ENCODE measurements around the gene SIGLEC15. TPM values are rescaled to one million over a fixed set of nuclear protein-coding genes. Genes with fewer than 3 reads are reported as not detected.

The SIGLEC15 gene, protein sequence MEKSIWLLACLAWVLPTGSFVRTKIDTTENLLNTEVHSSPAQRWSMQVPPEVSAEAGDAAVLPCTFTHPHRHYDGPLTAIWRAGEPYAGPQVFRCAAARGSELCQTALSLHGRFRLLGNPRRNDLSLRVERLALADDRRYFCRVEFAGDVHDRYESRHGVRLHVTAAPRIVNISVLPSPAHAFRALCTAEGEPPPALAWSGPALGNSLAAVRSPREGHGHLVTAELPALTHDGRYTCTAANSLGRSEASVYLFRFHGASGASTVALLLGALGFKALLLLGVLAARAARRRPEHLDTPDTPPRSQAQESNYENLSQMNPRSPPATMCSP
- total RNA-seq, result 1 to 10 TPM in 1 of 4 donors, under 1 TPM in 3; 0.16 to 1.4 (median 0.71) TPM

DNA sequence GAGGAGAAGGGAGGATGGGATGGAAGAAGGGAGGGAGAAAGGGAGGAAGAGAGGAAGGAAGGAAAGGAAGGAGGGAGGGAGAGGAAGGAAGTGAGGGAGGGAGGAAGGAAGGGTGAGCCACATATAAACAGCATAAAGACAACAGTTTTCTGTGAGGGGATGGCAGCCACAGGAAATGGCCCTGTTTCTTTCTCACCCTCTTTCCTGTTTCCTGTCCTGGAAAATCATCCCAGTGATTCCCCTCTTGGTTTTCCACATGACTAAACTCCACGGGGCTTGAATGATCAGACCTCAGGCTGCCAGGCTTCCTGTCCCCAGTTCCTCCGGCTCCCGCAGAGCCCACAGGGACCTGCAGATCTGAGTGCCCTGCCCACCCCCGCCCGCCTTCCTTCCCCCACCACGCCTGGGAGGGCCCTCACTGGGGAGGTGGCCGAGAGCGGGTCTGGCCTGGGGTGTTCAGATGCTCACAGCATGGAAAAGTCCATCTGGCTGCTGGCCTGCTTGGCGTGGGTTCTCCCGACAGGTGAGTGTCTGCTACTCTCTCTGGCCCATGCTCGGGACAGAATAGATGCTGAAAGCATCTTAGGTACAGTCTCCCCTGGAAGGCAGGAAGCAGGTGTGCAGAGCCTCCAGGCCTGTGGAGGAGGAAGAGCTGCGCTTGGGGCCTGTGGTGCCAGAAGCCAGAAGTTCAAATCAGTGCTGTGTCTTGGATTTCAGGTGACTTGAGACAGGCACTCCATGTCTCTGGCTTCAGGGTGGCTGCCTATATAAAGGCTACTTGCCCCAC, at the start of gene SIGLEC15:
Gene SIGLEC15, plus strand, starts transcription at position 418 of the 787 bp plus-strand sequence. Its CDS starts 54 bp downstream, at position 472.
- TF ChIP-seq, protein P1, sequence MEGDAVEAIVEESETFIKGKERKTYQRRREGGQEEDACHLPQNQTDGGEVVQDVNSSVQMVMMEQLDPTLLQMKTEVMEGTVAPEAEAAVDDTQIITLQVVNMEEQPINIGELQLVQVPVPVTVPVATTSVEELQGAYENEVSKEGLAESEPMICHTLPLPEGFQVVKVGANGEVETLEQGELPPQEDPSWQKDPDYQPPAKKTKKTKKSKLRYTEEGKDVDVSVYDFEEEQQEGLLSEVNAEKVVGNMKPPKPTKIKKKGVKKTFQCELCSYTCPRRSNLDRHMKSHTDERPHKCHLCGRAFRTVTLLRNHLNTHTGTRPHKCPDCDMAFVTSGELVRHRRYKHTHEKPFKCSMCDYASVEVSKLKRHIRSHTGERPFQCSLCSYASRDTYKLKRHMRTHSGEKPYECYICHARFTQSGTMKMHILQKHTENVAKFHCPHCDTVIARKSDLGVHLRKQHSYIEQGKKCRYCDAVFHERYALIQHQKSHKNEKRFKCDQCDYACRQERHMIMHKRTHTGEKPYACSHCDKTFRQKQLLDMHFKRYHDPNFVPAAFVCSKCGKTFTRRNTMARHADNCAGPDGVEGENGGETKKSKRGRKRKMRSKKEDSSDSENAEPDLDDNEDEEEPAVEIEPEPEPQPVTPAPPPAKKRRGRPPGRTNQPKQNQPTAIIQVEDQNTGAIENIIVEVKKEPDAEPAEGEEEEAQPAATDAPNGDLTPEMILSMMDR (IDR thresholded peaks at IDR 0.05; ENCODE audit: low read depth), result no peak

DNA sequence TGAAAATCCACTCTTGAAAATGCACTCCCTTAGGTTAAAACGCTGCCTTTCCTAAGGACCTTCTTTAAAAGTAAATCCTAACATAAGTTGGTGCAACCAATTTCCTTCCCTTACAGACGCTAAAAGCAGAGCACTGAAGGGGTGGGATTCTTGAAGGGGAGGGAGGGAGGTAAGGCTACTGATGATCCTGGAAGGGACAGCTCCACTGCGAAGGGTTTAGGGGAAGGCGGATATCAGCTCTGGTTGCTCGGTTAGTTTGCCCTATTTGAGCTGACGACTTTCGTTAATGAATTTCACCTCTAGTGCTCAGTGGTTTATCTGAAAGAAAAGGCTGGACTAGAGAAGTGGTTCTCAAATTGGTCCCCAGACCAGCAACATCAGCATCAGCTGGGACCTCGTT, 49.7 kb upstream of the SIGLEC15 start:
- TF ChIP-seq, protein P1 (IDR thresholded peaks at IDR 0.05; ENCODE audit: low read depth), result no peak

DNA sequence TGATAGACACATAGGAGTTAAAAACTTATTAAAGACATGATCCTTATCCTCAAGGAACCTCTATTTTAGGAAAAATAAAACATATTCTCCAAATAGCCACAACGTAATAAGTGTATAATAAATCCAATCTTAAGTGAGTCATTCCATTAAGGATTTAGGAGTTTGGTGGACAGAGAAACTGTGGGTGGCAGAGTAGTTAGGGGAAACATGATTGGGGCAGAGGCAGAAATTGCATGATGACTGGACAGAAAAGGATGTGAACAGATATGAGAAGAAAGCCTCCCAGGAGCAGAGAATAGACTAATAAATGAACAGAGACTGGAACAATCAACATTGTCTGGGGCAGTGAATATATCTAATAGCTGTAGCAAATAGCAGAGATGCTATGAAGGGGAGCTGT, 48.1 kb upstream of the SIGLEC15 start:
- TF ChIP-seq, protein P1 (IDR thresholded peaks at IDR 0.05; ENCODE audit: low read depth), result no peak

DNA sequence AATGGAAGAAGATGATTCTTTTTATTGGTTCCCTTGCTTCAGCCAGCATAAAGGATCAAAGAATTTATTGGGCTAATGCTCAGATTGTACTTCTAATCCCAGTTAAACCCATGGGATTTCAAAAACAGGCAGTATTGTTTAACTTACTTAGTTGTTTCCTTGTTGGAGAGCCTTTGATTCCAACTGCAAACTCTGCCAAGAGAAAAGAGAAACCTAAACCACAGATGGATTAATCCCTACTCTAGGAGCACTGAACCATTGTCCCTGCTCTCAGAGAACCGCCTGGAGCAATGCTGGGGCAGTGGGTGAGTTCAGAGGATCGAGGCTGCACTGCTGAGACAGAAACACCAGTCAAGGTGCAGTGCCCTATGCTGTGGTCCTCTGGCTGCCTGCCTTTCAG, 44.9 kb upstream of the SIGLEC15 start:
- TF ChIP-seq, protein P1 (IDR thresholded peaks at IDR 0.05; ENCODE audit: low read depth), result no peak

DNA sequence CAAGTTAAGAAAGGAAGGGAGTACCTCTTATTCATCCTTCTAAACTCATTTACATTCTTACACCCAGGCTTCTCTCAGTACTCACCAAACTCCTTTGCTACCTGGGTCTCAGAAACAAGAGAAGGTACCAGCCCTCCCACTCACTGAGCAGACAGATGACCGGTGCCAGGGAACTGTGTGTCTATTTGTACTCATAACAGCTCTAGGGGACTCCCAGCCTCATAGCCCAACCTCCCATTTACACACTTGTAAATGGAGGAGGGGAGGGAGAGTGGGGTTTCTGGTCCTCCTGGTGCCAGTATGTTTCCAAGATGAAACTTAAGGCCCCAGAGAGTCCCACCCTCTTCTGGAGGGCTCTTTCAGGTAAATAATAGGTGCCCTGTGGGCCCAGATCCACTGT, 42.8 kb upstream of the SIGLEC15 start:
- TF ChIP-seq, protein P1 (IDR thresholded peaks at IDR 0.05; ENCODE audit: low read depth), result no peak

DNA sequence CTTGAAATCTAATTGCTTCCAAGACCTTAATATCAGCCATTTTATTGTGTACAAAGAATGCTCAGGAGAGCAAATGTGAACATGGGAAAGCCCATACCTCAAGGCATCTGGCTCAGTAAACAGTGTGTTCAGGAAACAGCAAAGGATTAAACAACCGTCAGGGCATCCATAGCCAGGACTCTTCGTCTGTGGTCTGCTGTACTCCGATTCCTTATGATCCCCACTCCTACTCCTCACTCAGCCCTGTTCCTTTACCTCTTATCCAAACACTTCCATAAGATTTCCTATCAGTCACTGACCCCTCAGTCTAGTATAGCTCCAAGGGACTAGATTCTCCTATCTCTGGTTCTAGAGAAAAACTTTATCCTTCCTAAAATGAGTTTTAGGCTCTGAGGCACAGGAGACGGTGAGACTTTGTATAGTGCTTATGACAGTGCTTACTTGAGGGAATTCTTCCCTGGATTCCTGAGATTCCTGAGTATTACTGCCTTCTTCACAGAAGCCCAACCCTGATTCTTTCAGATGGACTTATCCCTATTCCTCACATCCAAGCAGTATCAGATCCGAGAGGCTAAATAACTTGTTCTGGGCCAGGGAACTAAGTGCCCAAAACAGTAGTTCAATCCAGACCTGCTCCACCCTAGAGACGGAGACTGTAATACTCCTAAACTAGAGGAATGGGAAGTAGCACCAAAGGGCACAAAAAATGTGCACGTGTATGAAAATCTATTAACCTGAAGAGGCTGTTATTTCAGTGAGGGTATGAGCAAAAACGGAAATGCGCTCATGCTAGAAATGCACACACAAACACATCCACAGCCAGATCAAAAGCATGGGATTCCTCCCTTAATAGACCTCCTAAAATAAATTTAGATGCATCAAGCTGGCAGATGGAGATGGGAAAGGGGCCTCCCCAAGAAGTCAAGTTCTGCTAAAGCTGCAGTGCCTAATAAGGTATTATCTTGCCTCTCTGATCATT, 42.1 kb upstream of the SIGLEC15 start:
- TF ChIP-seq, protein P1 (IDR thresholded peaks at IDR 0.05; ENCODE audit: low read depth), result no peak

All from subcutaneous adipose tissue (tissue), 4 donors.